HG03521 (cell line): ENCODE data around the gene TSHZ2.
"Not testable (repeated sequence)": the region's sequence is repeated elsewhere in the genome, so short reads cannot be mapped to it uniquely, and the experiment has no call there.

Experiments
- ATAC-seq: cut with Tn5 transposase; IDR thresholded peaks from one replicate; pipeline ENCODE4 v1.9.1; 2021; ENCODE audit warnings: mild to moderate bottlenecking, moderate library complexity; ENCODE audit not compliant: unreplicated experiment

TSHZ2 gene

DNA sequence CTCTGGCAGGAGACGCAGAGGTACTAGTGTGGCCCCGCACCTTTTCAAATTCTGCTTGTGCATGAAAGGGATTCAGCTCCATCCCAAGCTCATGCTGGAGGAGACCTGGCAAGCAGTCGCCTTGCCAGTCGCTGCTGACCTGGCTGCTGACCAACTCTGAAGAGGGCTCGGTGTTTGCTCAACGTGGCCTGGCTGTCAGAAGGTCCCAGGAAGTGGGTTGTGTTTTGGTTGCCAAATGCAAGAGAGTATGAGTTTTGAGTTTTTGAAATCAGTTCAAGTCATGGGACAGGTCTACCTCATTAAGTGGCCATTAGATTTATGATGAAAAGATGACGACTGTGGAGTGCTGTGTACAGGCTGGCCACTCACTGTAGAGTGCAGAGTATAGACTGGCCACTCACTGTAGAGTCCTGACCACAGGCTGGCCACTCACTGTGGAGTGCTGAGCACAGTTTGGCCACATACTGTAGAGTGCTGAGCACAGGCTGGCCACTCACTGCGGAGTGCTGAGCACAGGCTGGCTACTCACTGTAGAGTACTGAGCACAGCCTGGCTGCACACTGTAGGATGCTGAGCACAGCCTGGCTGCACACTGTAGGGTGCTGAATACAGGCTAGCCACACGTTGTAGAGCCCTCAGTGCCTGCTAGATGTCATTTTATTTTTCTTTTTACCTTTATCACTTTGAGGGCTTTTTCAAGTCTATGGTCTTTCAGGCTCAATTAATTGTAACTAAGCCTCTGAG, 427.6 kb downstream of the TSHZ2 start:
- no peak for ATAC-seq

DNA sequence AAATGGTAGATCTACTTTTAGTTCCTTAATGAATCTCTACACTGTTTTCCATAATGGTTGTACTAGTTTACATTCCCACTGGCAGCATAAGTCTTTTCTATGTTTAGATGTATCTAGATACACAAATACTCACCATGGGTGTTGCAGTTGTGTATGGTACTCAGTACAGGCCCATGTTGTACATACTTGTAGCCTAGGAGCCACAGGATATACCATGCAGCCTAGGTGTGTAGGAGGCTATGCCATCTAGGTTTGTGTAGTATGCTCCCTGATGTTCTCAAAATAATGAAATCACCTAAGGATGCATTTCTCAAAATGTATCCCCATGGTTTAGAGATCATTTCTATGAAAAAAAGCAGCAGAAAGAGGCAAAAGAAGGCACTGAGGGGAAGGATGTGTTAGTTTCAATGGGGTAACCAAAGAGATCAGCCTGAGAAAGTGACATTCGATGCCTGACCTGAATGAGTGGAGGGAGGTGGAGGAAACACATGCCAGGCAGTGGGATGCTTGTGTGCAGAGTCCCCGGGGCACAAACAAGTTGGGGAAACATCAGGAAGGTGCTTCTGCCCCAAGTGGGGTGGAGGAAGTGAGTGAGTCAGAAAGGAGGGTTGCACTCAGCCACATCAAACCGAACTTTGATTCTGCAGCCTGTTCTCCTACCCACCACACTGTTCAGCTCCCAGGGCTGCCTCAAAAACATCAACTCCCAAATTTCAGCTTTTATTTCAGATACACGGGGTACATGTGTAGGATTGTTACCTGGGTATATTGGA, 430.3 kb downstream of the TSHZ2 start:
- no peak for ATAC-seq

DNA sequence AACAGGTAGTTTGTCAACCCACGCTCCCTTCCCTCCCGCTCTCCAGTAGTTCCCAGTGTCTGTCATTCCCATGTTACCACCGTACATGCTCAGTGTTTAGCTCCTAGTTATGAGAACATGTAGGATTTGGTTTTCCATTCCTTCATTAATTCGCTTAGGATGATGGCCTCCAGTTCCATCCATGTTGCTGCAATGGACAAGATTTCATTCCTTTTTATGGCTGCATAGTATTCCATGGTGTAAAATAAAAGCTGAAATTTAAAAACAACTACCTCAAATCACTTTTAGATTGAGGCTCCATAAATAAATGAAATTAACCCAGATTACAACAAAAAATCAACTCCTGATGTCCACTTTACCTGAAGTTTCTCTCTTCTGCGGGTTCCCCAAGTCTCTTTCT, 430.9 kb downstream of the TSHZ2 start:
- ATAC-seq: no peak

DNA sequence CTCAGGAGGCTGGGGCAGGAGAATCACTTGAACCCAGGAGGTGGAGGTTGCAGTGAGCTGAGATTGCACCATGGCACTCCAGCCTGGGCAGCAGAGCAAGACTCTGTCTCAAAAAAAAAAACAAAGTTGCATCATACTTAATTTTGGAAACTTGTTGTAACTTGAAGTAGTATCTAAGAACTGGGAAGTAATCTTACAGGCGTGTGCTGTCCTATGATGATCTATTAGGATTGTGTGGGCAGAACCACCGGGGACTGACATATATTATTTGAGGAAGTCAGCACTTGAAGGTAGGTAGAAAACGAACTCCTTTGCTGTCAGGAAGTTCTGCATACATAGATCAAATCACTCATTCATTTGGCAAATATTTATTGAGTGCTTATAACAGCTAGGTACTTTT, 433.0 kb downstream of the TSHZ2 start:
- no peak for ATAC-seq

DNA sequence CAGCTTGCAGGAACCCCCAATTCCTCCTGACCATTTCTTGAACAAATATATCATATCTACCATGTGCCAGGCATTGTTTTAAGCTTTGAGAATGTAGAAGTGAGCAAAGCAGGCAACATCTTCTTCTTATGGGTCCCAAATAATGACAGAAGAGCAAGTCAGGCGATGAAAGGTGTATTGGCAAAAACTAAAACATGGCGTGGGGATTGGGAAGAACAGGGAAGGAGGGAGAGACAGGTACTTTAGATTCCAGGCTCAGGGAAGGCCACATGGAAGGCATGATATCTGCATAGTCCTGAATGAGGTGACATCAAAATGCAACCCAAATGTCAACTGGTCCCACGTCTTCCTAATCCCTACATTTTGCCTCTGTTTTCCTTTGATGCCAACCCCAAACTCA, 434.4 kb downstream of the TSHZ2 start:
- ATAC-seq: no peak

DNA sequence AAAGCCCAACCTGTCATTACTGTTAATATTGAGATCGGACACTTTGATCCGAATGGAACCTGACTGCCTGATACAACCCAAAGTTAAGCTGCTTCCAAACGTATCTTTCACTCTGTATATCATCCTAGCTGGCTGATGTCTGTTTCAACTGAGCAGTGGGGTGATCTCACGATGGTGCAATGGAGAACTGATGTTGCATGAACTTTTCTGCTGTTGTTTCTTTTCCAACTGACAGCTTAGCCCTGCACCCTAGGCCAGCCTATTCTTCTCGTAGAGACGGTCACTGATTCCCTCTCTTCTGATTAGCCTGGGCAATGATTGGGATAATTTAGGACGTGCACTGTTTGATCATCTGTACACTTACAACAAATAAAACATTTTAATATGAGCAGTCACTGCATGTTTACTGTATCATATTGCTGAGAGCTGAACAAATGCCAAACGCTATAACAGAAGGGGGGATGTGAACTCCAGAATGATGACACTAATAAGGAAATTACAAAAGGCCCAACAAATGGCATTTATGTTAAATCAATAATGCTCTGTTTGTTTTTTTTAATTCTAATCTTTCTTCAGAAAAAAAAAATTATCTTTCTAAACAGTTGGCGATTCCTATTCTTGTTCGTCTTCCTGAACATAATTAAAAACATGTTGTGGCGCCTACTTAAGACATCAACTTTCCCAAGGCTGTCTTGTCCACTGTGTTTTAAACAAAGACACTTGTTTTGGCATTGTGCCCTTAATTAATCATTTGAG, 436.7 kb downstream of the TSHZ2 start:
- no peak for ATAC-seq

DNA sequence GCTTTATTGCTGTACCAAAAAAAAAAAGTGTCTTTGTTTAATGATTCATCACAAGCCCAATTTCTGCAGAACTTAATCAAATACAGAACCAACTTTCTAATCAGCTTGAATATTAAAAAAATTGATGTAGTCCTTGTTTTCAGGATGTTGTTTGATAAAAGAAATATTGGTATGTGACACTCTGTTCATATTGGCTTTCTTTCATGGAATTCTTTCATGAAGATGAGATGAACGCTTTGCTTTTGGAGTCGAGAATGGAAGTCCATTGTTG, 437.2 kb downstream of the TSHZ2 start:
- ATAC-seq: no peak

DNA sequence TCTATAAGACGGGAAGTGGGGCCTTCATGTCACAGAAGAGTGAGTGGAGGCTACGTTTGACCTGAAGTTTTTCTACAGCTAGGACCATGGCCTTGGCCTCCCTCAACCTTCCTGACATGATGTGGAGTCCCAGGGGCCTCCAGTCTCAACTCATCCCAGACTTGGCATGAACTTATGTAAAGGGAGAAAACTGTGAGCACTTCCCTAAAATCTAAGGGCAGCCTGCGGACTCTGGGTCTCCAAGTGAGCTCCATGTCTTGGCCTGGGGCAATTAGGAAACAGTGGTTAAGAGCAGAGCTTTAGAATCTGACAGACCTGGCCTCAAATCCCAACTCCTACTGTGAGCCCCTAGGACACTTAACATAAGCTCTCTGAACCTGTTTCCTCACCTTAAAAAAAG, 439.0 kb downstream of the TSHZ2 start:
- ATAC-seq: no peak

DNA sequence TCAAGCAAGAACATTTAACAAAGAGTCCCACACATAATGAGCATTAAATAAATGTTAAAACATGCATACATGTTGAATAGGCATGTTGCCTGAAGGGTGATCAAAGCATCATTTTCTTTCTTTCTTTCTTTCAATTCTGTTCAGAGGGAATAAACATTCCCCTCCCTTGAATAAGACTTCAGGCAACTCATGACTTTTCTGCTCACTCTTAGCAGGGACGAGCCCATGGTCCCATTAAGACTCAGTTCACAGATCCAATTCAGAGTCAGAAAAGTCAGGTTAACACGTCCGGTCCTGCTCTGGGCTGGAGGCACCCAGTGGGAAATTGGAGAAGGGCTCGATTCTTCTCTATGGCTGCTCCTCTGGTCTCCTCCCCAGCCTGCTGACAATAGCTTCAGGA, 439.7 kb downstream of the TSHZ2 start:
- no peak for ATAC-seq

DNA sequence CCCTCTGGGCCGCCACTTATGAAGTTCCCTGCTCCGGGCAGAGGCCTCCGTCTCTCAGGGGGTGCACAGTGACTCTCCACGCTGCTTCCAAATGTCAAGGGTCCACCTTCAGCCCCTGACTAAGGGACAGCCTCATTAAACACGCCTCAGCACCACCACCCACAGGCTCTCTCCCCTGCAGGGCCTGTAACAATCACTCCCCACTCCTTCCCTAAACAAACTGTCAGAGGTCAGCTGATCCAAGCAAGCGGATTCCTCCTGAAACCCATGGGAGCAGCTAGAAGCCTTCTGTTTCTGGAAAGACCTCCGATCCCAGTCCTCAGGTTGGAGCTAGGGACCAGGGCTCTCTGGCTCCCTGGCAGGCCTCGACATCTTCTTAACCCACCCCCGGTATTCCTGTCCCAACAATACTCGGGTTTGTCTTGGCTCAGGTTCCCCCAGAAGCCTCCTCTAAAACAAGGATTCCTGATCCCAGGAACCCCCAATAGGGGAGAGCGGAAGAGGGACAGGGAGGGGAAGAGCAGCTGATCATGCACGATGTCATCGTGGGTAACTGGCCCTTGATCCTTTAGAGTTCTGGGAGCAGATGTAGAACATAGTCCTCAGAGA, 440.5 kb downstream of the TSHZ2 start:
- no peak for ATAC-seq

DNA sequence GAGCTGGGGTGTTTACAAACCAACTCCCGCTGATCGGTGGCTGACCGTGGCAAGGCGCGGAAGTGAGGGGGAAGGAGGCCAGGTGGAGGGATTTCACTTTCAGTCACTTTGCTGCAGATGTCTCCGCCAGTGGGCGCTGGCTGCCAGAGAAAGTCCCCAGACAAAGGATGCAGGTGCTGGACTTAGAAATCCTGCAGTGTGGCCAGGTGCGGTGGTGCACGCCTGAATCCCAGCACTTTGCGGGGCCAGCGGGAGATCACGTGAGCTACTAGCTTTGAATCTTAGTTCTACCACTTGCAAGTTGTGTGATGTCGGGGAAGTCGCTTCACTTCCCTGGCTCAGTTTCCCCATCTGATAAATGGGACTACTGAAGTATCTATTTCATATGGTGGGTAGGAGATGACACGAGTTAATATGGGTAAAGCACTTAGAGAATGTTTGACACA, 441.1 kb downstream of the TSHZ2 start:
- peak; percentile 74 for ATAC-seq

DNA sequence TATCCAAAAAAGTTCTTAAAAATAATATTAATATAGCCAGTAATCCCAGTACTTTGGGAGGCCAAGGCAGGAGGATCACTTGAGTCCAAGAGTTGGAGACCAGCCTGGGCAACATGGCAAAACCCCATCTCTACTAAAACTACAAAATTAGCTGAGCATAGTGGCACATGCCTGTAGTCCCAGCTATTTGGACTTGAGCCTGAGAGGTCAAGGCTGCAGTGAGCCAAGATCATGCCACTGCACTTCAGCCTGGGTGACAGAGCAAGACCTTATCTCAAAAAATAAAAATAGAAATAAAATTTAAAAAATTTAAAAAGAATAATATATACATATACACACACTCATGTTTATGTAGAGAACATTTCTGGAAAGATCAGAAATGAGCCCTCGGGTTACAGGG, 441.7 kb downstream of the TSHZ2 start:
- ATAC-seq: not testable (repeated sequence)

DNA sequence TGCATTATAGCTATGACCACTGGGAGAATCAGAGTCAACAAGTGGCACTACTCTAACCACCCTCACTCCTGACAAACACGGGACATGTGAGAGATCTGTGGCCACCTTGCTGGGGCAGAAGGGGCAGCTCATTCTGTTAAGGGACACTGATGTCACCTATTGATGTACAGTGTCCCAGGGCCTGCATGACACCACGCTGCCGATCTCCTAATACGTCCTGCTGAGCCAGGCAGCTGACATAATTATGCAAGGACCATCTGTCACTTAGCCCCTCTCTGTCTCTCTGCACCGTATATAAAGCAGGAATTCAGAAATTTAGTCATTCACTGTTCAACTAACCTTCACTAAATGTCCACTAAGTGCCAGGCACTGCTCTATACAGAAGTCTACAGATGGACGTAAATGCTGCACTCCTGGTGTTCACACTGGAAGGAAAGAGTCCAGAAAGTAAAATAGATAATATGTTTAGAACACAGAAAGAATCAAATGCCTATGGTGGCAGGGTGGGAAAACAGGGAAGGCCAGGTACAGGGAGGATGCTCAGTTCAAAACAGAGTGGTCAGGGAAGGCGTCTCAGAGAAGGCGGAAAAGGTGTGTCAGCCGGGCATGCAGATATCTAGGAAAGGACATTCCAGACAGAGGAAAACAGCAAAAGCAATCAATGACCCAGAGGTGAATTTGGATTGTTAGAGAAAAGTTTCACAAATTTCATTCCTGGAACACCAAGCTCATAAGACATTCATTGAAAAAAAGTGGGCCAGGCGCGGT, 447.7 kb downstream of the TSHZ2 start:
- ATAC-seq: no peak

DNA sequence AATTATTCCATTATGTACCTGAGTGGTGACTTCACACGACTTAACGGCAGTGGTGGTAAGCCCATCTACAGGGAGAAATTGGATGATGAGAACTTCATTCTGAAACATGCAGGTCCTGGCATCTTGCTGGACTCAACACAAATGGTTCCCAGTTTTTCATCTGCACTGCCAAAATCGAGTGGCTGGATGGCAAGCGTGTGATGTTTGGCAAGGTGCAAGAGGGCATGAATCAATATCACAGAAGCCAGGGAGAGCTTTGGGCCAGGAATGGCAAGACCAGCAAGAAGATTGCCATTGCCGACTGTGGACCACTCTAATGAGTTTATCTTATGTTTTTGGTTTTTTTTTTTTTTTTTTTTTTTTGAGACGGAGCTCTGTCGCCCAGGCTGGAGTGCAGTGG, 449.2 kb downstream of the TSHZ2 start:
- no peak for ATAC-seq

DNA sequence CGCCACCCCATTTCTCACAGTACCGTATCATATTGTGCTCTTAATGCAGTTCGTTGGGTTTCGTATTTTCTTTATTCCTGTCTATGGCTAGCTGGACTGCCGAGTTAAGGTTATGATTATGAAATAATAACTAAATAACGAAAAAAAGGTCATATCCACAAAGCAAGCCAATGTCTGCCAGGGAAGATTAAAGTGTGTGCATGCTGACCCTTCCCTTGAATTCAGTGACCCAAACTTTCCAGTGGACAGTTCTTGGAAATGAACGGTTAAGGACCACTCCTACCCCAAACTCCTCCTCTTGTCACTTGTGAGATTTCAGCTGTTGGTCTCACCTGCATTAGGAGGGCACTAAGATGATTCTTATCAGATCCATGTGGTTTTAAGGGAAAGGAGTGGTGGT, 449.9 kb downstream of the TSHZ2 start:
- no peak for ATAC-seq

DNA sequence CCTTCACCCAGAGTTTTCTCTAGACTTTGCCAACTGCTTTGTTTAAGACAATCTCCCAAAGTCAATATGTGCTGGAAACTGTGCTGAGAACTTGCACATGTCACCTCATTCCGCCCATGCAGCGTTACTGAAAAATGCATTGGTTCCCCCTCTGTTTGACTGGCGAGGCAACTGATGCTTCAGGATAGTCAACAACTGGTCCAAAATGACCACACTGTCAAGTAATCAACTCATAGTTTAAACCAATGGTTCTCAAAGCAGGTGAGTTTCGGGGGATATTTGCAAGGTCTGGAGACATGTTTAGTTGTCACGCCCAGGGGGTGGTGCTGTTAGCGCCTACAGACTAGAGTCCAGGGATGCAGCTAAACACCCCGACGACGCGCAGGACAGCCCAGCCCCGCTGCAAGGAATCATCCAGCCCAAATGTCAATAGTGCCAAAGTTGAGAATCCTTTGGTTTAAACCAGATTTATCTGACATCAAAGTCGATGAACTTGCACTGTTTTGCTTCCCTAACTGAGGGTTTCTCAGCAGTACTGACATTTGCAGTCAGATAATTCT, 451.5 kb downstream of the TSHZ2 start:
- no peak for ATAC-seq

DNA sequence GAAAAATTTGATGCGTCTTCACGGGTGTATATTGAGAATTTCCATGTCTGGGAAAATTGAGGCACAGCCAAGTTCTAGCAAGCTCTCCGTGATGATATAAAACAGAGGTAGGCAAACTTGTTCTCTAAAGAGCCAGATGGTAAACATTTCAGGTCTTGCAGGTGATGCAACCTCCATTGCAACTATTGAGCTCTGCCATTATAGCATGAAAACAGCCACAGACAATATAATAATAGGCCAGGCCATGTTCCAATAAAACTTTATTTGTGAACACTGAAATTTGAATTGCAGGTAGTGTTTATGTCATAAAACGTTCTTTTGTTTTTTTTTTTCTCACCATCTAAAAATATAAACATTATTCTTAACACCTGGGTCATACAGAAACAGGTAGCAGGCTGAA, 453.3 kb downstream of the TSHZ2 start:
- no peak for ATAC-seq

DNA sequence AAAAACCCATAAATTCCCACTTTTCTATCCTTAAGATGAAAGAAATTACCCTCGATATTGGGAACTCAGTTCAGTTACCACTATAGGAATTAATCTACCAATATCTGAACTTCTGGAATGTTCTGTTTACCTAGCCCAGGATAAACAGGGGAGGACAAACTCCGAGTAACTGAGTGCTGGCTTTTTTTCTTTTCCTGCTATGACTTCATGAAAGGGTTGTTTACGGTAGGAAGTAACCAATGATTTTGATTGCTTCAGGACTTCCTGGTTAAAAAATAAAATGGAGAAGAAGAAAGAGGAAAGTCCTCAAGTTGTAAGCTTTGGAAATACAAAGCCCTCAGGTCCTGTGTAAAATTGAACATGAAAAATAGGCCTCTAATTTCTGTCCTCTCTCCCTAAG, 453.8 kb downstream of the TSHZ2 start:
- ATAC-seq: no peak

DNA sequence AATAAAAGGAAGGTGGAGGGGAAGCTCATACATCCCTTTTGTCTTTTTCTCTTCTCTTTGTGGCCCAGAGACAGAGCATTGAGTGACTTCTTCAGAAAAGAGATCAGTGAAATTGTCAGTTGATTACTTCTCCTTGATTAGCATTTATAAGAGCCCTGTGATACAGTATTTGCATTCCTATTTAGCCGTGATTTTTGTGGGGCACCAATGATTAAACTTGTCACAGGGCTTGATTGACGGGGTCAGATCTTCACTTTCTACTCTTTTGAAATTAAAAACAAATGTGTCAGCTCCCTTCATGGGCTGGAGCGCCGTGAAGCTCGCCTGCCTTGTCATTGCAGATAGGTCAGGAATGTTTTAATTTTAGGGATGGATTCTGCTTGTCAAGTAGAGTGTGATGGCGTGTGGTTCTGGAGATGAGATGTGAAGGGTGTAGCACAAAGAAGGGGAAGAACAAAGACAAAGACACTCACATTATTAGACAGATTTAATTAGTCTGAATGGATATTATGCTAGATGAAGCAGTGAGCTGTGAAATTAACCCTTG, 454.7 kb downstream of the TSHZ2 start:
- no peak for ATAC-seq

DNA sequence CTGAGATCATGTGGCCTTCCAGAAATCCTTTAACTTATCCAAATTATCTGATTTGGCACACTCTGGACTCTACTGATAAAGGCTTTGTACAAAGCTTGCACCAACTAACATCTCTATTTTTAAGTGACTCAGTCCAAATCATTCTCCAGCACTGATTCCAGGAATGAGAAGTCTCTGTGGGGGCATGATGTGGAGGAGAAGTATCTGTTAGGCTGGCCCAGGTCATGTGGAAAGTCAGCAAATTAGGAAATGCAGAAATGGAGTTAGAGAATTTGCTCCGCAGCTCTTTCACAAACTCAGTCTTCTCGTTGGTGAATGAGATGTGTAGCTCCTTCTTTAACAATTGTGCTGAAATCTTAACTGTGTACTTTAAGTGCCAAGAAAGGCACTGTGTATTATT, 455.8 kb downstream of the TSHZ2 start:
- no peak for ATAC-seq
